AG04450 (cell line): ENCODE data around the gene MBOAT1. TPM values are rescaled to one million over a fixed set of nuclear protein-coding genes. Genes with fewer than 3 reads are reported as not detected.

Source experiments
- CTCF ChIA-PET: fragments of 300-600, 350-600 bp; formaldehyde crosslinking; extraction: SDS; loops from one replicate; lab custom pipeline; 2022; ENCODE audit warnings: antibody characterized with exemption, inconsistent platforms; lab: Charles Lee
- POLR2A ChIA-PET: fragments of 350-600 bp; formaldehyde crosslinking; extraction: SDS; loops from one replicate; lab custom pipeline; 2021; ENCODE audit warnings: antibody characterized with exemption, inconsistent platforms; lab: Yijun Ruan, JAX
- DNase-seq: peaks from one replicate; pipeline ENCODE4 v3.0.0-alpha.2; 2011; ENCODE audit warnings: low read depth, low spot score
- H3K27ac ChIP-seq: one replicate; pipeline ENCODE4 v1.5.1; 2012; ENCODE audit warnings: low read depth, low read length, control low read depth
- H3K27me3 ChIP-seq: one replicate; pipeline ENCODE4 v1.6.0; 2012; ENCODE audit warnings: low read length; ENCODE audit not compliant: control insufficient read depth, insufficient read depth
- H3K4me3 ChIP-seq: 2 replicates; pipeline ENCODE4 v1.5.1; 2011; ENCODE audit warnings: mild to moderate bottlenecking, low read depth, low read length, control low read depth
- H3K9me3 ChIP-seq: 2 replicates; pipeline ENCODE4 v1.5.1; 2012; ENCODE audit warnings: low read length; ENCODE audit not compliant: control insufficient read depth, insufficient read depth
- polyA plus RNA-seq: library from polyadenylated mRNA; depleted of rRNA; stranded (reverse); fragments of >200 nt; gene quantifications from 2 replicates; pipeline ENCODE4 v1.2.3, GENCODE V29; 2011
- TF ChIP-seq, protein P1 (sequence below): IDR thresholded peaks from 2 replicates; pipeline ENCODE4 v1.5.1; 2011; ENCODE audit warnings: low read depth, low read length, control low read depth, inconsistent platforms

The MBOAT1 gene
- polyA plus RNA-seq, 1 experiment = 2.1 TPM

DNA sequence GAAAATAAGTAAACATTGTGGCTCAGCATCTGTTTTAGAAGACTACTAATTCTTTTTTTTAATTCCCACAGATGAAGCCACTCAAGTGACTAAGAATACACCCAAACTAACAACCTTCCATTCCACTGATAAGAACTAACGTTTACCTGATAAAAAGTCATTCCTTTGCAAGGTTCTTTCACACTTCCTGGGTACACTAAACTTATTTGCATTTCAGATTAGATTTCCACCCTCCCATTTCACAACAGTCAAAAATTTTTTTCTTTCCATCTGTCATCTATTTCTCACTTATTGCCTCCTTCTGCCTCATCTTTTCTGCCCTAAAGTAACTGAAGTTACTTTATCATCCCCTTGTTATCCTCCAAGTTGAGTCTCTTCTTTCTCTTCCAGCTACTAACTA lies 20.3 kb downstream of the MBOAT1 start:
- CTCF ChIA-PET = no interaction called here
- DNase-seq = no peak
- Histone ChIP-seq H3K4me3 (no peak overlapping the region), H3K27ac (no peak overlapping the region), H3K9me3 (no peaks in the 10 kb centered on the region), H3K27me3 (no peaks in the 10 kb centered on the region)
- TF ChIP-seq, protein P1, sequence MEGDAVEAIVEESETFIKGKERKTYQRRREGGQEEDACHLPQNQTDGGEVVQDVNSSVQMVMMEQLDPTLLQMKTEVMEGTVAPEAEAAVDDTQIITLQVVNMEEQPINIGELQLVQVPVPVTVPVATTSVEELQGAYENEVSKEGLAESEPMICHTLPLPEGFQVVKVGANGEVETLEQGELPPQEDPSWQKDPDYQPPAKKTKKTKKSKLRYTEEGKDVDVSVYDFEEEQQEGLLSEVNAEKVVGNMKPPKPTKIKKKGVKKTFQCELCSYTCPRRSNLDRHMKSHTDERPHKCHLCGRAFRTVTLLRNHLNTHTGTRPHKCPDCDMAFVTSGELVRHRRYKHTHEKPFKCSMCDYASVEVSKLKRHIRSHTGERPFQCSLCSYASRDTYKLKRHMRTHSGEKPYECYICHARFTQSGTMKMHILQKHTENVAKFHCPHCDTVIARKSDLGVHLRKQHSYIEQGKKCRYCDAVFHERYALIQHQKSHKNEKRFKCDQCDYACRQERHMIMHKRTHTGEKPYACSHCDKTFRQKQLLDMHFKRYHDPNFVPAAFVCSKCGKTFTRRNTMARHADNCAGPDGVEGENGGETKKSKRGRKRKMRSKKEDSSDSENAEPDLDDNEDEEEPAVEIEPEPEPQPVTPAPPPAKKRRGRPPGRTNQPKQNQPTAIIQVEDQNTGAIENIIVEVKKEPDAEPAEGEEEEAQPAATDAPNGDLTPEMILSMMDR = no peak
- POLR2A ChIA-PET = no interaction called here

DNA sequence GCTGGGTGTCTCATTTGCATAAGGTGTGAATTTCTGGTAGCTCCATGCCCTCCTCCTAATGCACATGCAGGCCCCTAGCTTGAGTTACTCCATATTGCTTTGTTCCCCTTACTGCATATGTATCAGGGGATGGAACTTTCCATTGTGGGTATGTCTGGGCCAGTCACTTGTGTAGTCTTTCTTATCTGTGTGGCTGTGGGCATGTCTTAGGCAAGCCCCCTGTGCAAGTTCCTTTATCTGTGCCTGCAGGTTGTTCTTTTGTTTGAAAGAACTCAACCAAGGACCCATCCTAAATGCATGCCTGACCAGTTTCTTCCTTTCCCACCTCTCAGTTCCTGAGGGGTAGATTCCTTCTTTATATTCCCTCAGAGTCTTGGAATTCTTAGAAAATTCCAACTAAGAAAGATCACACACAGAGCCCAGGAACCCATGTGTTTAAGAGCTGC lies 23.6 kb downstream of the MBOAT1 start:
- TF ChIP-seq, protein P1 = no peak
- no peak overlapping the region for H3K4me3 ChIP-seq
- POLR2A ChIA-PET = no interaction called here
- H3K27ac ChIP-seq = no peak overlapping the region
- CTCF ChIA-PET = no interaction called here
- no peak for DNase-seq
- no peaks in the 10 kb centered on the region for H3K9me3 ChIP-seq
- H3K27me3 ChIP-seq = no peaks in the 10 kb centered on the region

DNA sequence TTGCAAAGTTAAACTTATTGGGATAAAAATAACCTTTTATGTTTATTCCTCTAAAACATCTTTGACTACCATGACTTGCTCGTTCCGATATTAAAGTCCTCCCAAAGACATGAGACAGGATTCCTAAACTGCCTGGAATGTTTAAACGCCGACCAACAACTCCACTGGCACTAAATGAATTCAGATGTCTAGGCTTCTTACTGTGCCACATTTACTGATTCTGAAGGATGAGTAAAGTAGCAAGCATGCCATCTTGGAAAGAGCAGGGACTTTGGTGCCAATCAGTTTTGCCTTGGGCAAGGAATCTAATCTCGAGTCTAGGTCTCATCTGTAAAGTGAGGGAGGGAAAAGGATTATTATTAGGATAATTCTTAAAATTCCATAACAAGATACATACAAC lies 25.3 kb downstream of the MBOAT1 start:
- ChIA-PET CTCF (no interaction called here), POLR2A (no interaction called here)
- Histone ChIP-seq H3K27me3 (no peaks in the 10 kb centered on the region), H3K9me3 (no peaks in the 10 kb centered on the region), H3K4me3 (no peak overlapping the region), H3K27ac (no peak overlapping the region)
- TF ChIP-seq, protein P1 = no peak
- DNase-seq = no peak

DNA sequence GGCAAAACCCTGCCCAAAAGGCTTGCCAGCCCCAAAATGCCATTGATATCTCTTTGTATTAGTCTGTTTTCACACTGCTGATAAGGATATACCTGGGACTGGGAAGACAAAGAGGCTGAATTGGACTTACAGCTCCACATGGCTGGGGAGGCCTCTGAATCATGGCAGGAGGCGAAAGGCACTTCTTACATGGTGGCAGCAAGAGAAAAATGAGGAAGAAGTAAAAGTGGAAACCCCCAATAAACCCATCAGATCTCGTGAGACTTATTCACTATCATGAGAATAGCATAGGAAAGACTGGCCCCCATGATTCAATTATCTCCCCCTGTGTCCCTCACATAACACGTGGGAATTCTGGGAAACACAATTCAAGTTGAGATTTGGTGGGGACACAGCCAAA lies 28.6 kb downstream of the MBOAT1 start:
- Histone ChIP-seq H3K9me3 (no peaks in the 10 kb centered on the region), H3K27me3 (no peaks in the 10 kb centered on the region), H3K4me3 (no peak overlapping the region), H3K27ac (no peak overlapping the region)
- ChIA-PET POLR2A (no interaction called here), CTCF (no interaction called here)
- TF ChIP-seq, protein P1 = no peak
- no peak for DNase-seq

DNA sequence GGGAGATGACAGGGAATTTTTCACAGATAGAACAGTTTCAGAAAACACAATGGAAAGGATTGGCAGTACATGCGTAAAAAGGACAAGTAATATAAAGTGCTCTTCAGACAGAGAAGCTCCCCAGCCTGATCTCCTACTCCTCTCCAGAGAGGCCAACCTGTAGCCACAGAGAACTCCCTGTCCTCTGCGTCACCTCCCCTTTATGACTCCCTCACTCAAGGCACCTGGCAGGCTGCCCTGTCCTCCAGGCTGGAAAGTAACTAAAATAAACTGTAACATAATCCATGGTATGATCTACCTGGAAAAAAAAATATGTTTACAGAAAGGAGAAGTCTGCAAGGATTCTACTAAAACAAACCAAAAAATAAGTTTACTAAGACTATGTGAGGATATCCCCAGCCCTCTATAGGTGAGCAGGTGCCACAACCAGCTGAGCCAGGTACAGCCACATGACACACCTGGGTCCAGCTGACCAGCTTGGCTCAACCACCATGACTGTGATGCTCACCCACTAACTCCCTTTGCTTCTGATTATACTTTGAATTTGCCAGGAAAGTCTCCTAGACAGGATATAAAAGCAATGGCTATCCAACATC lies 29.2 kb downstream of the MBOAT1 start:
- Histone ChIP-seq H3K27ac (no peak overlapping the region), H3K9me3 (no peaks in the 10 kb centered on the region), H3K27me3 (no peaks in the 10 kb centered on the region), H3K4me3 (no peak overlapping the region)
- DNase-seq = no peak
- CTCF ChIA-PET = no interaction called here
- POLR2A ChIA-PET = no interaction called here
- TF ChIP-seq, protein P1 = no peak
